SK-N-SH treated with all-trans-retinoic acid at 6 μM for 48 hours (cell line): ENCODE measurements around the gene S100Z.

Experiments
- GLIS3 ChIP-seq: fragments of 250-450 bp; sonication (Bioruptor Pico); IDR thresholded peaks from 2 replicates; pipeline ENCODE4 v1.5.0; 2020; ENCODE audit warnings: mild to moderate bottlenecking, moderate library complexity
- PPARA ChIP-seq: fragments of 250-450 bp; sonication (Bioruptor Pico); IDR thresholded peaks from 2 replicates; pipeline ENCODE4 v1.5.0; 2020; ENCODE audit warnings: mild to moderate bottlenecking, borderline replicate concordance
- RARB ChIP-seq: fragments of 250-450 bp; sonication (Bioruptor Pico); IDR thresholded peaks from 2 replicates; pipeline ENCODE4 v1.8.0; 2021; ENCODE audit warnings: mild to moderate bottlenecking, moderate library complexity
- ZNF8 ChIP-seq: fragments of 450-650 bp; formaldehyde crosslinking; IDR thresholded peaks from 2 replicates; pipeline ENCODE4 v1.5.0; 2020; ENCODE audit warnings: mild to moderate bottlenecking, moderate library complexity
- TF ChIP-seq, protein P1 (sequence below): fragments of 250-450 bp; sonication (Bioruptor Pico); IDR thresholded peaks from 2 replicates; pipeline ENCODE4 v1.5.1; 2020; ENCODE audit warnings: low read depth, mild to moderate bottlenecking, moderate library complexity
- TF ChIP-seq, protein P2 (sequence below): fragments of 250-450 bp; sonication (Bioruptor Pico); IDR thresholded peaks from 2 replicates; pipeline ENCODE4 v1.5.0; 2020; ENCODE audit warnings: mild to moderate bottlenecking, moderate library complexity
- TF ChIP-seq, protein P3 (sequence below): fragments of 250-450 bp; sonication (Bioruptor Pico); IDR thresholded peaks from 2 replicates; pipeline ENCODE4 v1.8.0; 2021; ENCODE audit warnings: low read depth, mild to moderate bottlenecking, moderate library complexity, borderline replicate concordance
- TF ChIP-seq, protein P4 (sequence below): fragments of 250-450 bp; sonication (Bioruptor Pico); IDR thresholded peaks from 2 replicates; pipeline ENCODE4 v1.8.0; 2020; ENCODE audit warnings: mild to moderate bottlenecking, moderate library complexity, borderline replicate concordance

DNA sequence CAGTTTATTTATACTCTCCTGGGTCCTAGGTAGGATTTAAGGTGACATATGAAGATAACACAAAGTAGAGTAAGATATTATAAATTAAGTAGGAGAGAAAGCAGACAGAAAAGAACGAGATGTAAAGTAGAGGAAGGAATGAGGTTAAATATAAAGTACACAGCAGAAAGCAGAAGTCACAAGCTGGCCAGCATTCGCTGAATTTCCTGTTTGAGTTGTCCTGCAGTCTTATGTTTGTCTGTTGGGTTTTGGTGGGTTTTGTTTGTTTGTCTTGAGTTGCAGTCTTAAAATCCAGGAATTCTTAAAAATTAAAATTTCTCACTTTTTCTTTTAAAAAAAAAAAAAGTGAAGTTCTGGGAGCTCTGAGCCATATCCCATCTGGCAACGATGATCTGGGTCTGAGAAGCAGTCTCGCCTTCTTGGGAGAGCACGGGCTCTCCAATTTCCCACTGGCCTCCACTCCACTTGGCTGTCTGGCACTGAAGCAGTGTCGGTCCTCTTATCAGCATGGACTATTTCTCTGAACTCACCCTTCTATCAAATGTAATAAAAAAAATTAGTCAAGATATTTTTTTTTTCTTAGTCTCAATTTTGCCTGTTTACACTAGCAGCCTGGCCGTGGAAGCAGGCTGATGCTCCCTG is 2.0 kb downstream of the S100Z start:
- TF ChIP-seq, protein P1, sequence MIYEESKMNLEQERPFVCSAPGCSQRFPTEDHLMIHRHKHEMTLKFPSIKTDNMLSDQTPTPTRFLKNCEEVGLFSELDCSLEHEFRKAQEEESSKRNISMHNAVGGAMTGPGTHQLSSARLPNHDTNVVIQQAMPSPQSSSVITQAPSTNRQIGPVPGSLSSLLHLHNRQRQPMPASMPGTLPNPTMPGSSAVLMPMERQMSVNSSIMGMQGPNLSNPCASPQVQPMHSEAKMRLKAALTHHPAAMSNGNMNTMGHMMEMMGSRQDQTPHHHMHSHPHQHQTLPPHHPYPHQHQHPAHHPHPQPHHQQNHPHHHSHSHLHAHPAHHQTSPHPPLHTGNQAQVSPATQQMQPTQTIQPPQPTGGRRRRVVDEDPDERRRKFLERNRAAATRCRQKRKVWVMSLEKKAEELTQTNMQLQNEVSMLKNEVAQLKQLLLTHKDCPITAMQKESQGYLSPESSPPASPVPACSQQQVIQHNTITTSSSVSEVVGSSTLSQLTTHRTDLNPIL (CRISPR knock-in tag): no peak
- TF ChIP-seq, protein P2, sequence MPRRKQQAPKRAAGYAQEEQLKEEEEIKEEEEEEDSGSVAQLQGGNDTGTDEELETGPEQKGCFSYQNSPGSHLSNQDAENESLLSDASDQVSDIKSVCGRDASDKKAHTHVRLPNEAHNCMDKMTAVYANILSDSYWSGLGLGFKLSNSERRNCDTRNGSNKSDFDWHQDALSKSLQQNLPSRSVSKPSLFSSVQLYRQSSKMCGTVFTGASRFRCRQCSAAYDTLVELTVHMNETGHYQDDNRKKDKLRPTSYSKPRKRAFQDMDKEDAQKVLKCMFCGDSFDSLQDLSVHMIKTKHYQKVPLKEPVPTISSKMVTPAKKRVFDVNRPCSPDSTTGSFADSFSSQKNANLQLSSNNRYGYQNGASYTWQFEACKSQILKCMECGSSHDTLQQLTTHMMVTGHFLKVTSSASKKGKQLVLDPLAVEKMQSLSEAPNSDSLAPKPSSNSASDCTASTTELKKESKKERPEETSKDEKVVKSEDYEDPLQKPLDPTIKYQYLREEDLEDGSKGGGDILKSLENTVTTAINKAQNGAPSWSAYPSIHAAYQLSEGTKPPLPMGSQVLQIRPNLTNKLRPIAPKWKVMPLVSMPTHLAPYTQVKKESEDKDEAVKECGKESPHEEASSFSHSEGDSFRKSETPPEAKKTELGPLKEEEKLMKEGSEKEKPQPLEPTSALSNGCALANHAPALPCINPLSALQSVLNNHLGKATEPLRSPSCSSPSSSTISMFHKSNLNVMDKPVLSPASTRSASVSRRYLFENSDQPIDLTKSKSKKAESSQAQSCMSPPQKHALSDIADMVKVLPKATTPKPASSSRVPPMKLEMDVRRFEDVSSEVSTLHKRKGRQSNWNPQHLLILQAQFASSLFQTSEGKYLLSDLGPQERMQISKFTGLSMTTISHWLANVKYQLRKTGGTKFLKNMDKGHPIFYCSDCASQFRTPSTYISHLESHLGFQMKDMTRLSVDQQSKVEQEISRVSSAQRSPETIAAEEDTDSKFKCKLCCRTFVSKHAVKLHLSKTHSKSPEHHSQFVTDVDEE (CRISPR knock-in tag): no peak
- no peak for TF ChIP-seq GLIS3 (CRISPR knock-in tag)
- no peak for TF ChIP-seq PPARA
- no peak for TF ChIP-seq RARB (CRISPR knock-in tag)
- TF ChIP-seq, protein P3, sequence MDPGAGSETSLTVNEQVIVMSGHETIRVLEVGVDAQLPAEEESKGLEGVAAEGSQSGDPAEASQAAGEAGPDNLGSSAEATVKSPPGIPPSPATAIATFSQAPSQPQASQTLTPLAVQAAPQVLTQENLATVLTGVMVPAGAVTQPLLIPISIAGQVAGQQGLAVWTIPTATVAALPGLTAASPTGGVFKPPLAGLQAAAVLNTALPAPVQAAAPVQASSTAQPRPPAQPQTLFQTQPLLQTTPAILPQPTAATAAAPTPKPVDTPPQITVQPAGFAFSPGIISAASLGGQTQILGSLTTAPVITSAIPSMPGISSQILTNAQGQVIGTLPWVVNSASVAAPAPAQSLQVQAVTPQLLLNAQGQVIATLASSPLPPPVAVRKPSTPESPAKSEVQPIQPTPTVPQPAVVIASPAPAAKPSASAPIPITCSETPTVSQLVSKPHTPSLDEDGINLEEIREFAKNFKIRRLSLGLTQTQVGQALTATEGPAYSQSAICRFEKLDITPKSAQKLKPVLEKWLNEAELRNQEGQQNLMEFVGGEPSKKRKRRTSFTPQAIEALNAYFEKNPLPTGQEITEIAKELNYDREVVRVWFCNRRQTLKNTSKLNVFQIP: no peak
- no peak for TF ChIP-seq ZNF8 (CRISPR knock-in tag)
- TF ChIP-seq, protein P4, sequence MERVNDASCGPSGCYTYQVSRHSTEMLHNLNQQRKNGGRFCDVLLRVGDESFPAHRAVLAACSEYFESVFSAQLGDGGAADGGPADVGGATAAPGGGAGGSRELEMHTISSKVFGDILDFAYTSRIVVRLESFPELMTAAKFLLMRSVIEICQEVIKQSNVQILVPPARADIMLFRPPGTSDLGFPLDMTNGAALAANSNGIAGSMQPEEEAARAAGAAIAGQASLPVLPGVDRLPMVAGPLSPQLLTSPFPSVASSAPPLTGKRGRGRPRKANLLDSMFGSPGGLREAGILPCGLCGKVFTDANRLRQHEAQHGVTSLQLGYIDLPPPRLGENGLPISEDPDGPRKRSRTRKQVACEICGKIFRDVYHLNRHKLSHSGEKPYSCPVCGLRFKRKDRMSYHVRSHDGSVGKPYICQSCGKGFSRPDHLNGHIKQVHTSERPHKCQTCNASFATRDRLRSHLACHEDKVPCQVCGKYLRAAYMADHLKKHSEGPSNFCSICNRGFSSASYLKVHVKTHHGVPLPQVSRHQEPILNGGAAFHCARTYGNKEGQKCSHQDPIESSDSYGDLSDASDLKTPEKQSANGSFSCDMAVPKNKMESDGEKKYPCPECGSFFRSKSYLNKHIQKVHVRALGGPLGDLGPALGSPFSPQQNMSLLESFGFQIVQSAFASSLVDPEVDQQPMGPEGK (CRISPR knock-in tag): no peak
